ENCODE measurements around the gene OLIG2. TPM values are rescaled to one million over a fixed set of nuclear protein-coding genes. Genes with fewer than 3 reads are reported as not detected.

The OLIG2 gene
- total RNA-seq, 3 donors from 2014 or later, result not detected

DNA sequence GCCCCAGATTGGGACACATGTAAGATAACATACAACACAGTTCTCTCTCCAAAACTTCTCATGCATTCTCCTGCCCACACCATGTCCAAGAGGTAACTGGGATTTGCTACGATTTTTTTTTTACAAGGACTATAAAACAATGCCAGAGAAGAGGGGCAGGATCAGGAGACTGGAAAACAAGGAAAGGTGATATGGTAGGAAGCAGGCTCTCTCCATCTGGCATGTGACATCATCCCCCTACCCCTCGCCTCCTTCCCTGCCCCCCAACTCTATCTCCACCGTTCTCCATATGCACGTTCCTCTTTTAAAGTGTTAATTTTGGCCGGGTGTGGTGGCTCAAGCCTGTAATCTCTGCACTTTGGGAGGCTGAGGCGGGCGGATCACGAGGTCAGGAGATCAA lies 20.7 kb downstream of the OLIG2 start:
- intact Hi-C loops (cut with DNase I, micrococcal nuclease), result no loop called here
- no peaks in the 10 kb centered on the region for H3K9me3 ChIP-seq
- no peaks in the 10 kb centered on the region for H3K4me1 ChIP-seq (ENCODE audit: low read depth)
- H3K36me3 ChIP-seq (ENCODE audit: low read depth), result no peaks in the 10 kb centered on the region
- DNase-seq (no peak), ATAC-seq (no peak)
- no peak overlapping the region for H3K4me3 ChIP-seq
- TF ChIP-seq CTCF (IDR thresholded peaks at IDR 0.05), result no peak

DNA sequence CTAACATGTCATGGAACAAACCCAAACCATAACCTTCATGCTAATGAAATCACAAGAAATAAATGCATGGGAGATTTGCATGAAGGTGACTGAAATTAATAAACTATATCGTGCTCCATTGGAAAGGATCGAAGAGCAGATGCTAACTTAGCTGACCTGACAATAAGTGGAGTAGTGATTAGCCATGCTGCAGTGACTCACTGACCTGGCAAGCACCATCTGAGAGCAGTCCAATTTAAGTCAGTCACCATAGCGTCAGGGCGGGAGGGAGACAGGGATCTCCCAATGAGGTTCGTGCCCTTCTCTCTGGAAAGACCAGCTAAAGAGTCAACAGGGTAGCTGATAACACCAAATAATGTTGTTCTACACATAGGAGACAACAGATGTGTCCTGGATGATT lies 21.5 kb downstream of the OLIG2 start:
- intact Hi-C loops (cut with DNase I, micrococcal nuclease), result no loop called here
- DNase-seq, result no peak
- Histone ChIP-seq H3K36me3 (ENCODE audit: low read depth) (no peaks in the 10 kb centered on the region), H3K4me3 (no peak overlapping the region), H3K9me3 (no peaks in the 10 kb centered on the region), H3K4me1 (ENCODE audit: low read depth) (no peaks in the 10 kb centered on the region)
- no peak for ATAC-seq
- no peak for TF ChIP-seq CTCF (IDR thresholded peaks at IDR 0.05)

DNA sequence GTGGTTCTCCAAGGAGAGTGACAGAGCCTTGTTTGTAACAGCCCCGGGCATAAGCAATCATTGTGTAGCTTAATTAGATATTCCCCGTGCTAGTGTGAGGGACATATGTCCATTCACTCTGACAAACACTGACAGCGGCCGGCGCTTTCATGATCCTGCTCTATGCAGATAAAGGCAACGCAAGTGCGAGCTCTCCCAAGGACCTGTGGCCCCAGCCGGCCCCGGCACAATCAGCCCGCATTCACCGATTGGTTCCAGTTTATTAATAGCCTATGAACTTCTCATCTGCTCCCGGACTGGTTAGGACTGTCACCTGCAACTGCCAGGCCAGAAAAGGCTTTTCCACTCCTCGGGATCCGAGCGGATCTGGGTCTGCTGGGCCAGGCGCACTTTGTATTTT lies 26.2 kb downstream of the OLIG2 start:
- Histone ChIP-seq H3K9me3 (no peaks in the 10 kb centered on the region), H3K4me1 (ENCODE audit: low read depth) (no peaks in the 10 kb centered on the region), H3K36me3 (ENCODE audit: low read depth) (no peaks in the 10 kb centered on the region), H3K4me3 (no peak overlapping the region)
- ATAC-seq, result no peak
- intact Hi-C loops (cut with DNase I, micrococcal nuclease), result no loop called here
- DNase-seq, result no peak
- TF ChIP-seq CTCF (IDR thresholded peaks at IDR 0.05), result no peak

DNA sequence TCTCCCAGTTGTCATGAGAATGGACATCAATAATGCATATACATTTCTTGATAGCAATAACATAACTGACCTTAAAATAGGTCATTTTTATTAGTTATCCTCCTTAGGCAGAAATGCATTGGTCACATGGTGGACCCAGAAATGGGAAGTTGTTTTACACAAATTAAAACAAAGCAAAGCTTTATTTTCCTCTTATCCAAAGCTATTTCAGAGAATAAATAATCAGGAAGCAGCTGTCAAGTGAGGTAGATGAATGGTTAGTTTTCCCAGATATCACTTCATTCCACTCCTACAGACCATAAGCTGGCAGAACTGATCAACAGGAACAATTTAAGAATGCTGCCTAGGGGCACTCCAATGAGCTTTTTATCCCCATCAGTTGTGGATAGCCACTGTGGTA lies 28.2 kb downstream of the OLIG2 start:
- Histone ChIP-seq H3K4me1 (ENCODE audit: low read depth) (no peaks in the 10 kb centered on the region), H3K4me3 (no peak overlapping the region), H3K9me3 (no peaks in the 10 kb centered on the region), H3K36me3 (ENCODE audit: low read depth) (no peaks in the 10 kb centered on the region)
- no peak for DNase-seq
- intact Hi-C loops (cut with DNase I, micrococcal nuclease), result no loop called here
- ATAC-seq, result no peak
- TF ChIP-seq CTCF (IDR thresholded peaks at IDR 0.05), result no peak

DNA sequence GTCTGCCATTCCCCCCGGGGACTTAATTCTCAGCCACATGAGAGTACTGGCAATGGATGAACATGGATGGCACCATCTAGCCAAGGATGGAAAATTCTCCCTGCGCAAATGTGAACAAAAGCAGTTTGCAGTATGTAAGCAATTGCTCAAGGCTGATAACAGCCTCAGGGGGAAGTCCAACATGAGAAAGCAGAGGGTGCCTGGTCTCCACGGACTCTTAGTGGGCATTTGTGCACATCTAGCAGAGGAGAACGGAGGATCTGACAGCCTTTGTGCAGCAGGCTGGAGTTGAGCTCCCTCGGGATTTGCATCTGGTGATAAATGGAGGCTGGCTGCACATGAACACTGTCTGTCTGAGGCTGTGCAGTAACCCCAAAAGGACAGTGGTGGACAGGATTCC lies 30.3 kb downstream of the OLIG2 start:
- Histone ChIP-seq H3K9me3 (no peaks in the 10 kb centered on the region), H3K4me1 (ENCODE audit: low read depth) (no peaks in the 10 kb centered on the region), H3K4me3 (no peak overlapping the region), H3K36me3 (ENCODE audit: low read depth) (no peaks in the 10 kb centered on the region)
- intact Hi-C loops (cut with DNase I, micrococcal nuclease), result no loop called here
- no peak for TF ChIP-seq CTCF (IDR thresholded peaks at IDR 0.05)
- DNase-seq (no peak), ATAC-seq (no peak)

GRCh38 chr21:33057385-33057940 lies 31.7 kb downstream of the OLIG2 start:
- Histone ChIP-seq H3K4me3 (no peak overlapping the region), H3K36me3 (ENCODE audit: low read depth) (no peaks in the 10 kb centered on the region), H3K4me1 (ENCODE audit: low read depth) (no peaks in the 10 kb centered on the region), H3K9me3 (no peaks in the 10 kb centered on the region)
- no peak for TF ChIP-seq CTCF (IDR thresholded peaks at IDR 0.05)
- intact Hi-C loops (cut with DNase I, micrococcal nuclease), result no loop called here
- ATAC-seq (no peak), DNase-seq (no peak)
